T47D (cell line): ENCODE measurements around the gene CYP27A1.

Experiments
- DNase-seq, 2 experiments: peaks; one replicate each; pipeline versions ENCODE4 v3.0.0 to v3.0.0-alpha.2; 2011 to 2012; ENCODE audit warnings: low read depth in 1 of 2, low spot score in 1 of 2
- JUND ChIP-seq: IDR thresholded peaks from 2 replicates; pipeline ENCODE4 v1.6.1; 2012; ENCODE audit warnings: low read depth
- in situ Hi-C: cut with HindIII; loops from 2 replicates; pipeline ENCODE4 v1.10.0; 2016; ENCODE audit warnings: low sequenced_read_pairs, low pct_unique_long_range_greater_than_20kb

CYP27A1 gene

DNA sequence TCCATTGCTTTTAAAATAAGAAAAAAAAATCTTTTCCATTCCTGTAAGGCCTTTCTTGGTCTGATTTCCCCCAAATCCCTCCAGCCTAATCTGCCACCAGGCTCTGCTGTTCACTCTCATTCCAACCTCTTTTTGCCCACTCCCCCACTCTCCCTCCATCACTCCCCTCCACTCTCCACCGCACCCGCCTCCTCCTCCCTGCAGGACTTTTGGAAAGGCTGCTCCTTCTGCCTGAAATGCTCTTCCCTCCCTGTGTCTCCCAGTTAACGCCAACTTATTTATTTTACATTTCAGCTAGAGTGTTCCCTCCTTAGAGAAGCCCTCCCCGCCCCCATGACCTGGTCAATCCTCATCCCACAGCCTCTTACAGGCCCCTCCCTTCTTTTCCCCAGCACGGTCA lies 72.9 kb downstream of the CYP27A1 start:
- in situ Hi-C loops: no loop called here
- no peak for TF ChIP-seq JUND
- DNase-seq: no peak

DNA sequence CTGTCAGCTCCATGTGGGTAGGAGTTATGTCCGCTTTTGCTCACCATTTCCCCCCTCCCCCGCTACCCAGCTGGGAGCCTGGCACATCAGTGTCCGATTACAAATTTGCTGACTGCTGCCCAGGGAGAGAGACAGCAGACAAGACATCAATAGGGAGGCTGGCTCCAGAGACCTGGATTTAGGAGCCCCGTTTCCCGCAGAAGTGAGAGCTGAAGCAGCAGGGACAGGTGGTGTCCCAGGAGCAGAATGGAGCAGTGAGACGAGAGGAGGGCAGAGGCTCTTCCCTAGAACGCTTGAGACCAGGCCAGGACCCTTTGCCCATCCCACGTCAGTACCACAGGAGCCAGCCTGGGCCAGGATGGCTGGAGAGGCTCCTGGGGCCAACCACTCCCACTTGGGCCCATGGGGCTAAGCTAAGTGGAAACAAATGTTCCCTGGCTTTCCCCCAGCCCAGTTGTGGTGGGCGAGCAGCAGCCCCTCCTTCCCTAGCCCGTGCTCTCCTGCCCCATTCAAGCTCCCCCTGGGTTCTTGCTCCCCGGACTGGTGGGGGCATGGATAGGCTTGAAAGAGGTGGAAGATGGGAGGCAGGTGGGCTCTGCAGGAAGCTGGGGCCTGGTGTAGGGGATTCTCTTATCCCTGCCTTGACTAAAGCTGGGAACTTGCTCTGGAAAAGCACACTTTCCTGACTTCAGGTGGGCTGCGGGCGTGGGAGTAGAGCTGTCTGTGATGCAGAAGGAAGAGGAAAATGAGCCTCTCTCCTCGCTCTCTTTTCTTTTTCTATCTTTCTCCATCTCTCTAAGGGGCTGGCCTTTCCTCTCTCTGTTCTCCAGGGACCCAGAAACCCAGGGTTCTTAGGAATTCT lies 73.6 kb downstream of the CYP27A1 start:
- in situ Hi-C loops: no loop called here
- TF ChIP-seq JUND: no peak
- no peak for DNase-seq

GRCh38 chr2:218856167-218856895 lies 74.4 kb downstream of the CYP27A1 start:
- in situ Hi-C loops: no loop called here
- DNase-seq: no peak
- TF ChIP-seq JUND: no peak

GRCh38 chr2:218856896-218857243 lies 74.9 kb downstream of the CYP27A1 start:
- in situ Hi-C loops: no loop called here
- no peak for DNase-seq
- TF ChIP-seq JUND: no peak

DNA sequence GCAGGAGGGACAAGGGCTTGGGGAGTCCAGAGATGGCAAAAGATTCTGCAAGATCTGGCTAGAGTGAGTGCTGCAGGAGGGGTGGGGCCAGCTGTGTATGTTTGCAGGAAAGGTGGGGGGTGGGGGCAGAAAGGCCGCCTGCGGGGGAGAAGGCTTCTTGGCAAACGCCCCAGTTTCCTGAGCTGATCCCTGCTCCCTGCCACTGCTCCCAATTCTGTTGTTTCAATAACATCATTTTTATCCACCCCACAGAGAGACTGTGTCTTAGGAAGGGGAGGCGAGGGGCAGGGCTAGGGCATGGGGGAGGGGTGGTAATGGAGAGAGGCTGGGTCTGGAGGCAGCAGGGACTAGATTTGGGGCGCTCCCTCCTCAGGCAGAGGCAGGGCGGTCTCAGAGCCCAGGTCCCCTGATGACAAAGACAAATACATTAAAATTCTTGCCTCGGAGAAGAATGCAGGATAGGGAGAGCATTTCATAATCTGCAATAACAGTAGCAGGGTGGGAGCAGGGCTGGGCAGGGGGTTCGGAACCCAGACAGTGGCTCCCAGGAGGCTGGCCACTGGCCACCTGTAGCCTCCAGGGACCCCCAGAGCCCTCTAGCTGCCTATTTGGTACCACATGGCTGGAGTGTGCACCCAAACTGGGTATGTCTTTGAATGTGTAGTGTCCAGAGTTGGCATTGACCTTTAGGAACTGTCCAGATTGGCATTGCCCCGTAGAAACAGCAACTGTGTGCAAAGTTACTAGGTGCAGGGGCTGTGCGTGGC lies 75.6 kb downstream of the CYP27A1 start:
- TF ChIP-seq JUND: no peak
- DNase-seq: no peak
- in situ Hi-C loops: no loop called here

GRCh38 chr2:218858138-218858445 lies 76.1 kb downstream of the CYP27A1 start:
- no peak for TF ChIP-seq JUND
- in situ Hi-C loops: no loop called here
- no peak for DNase-seq

DNA sequence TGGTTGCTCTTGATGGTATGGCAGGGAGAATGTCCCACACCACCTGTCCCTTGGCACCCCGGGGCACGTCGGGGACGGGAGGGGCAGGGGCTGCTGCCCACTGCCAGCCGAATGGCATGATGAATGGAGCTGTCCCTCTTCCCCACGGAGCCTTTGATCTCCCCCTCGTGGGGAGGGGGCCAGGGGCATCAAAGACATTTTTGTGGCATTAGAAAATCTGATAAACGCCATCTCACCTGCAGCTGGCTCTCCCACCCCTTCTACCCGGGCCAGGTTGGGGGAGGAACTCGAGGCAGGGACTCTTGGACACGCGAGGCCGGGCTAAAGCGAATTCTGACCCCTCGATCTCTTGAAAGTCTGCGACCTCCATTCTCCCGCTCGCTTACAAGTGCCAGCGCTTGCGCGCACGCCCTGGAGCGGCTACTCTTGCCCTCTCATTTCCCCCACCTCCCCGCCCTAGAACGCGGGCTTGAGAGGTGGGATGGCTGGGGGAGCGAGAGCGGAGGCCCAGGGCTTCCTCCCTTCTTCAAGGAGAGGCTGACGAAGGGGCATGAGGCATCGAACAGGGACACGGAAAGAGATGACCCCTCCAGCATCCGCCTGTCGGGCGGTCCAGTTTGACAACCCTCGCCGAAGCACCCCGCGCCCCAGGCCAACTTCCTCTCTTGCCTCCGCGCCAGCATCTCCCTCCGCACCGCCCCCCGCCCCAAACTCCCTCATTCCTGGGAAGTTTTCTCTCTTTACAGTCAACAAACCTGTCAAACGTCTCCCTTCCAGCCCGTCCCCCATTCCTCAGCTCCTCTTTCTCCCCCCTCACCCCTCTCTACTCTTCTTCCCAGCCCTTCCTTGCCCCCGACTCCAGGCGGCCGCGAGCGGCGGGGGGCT lies 77.0 kb downstream of the CYP27A1 start:
- DNase-seq: no peak
- in situ Hi-C loops: no loop called here
- TF ChIP-seq JUND: no peak

DNA sequence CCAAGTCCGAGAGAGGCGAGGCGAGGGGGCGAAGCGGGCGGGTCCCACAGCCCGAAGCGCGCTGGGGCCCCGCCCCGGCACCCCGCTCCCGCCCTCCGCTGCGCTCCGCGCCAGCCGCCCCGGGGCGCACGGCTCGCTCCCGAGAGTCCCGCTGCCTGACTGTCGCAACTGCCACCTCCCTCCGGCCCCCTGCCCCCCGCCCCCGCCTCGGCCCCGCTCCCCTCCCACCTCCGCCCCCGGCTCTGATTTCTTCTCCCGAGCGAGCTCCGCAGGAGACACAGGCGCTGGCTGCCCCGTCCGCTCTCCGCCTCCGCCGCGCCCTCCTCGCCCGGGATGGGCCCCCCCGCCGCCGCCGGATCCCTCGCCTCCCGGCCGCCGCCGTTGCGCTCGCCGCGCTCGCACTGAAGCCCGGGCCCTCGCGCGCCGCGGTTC lies 77.6 kb downstream of the CYP27A1 start, which contains the start of gene WNT6:
WNT6 (plus strand) TSS at position 250 of the 432 bp plus-strand sequence. CDS start 233 bp downstream, outside the sequence.
- in situ Hi-C loops: no loop called here
- TF ChIP-seq JUND: no peak
- no peak for DNase-seq

DNA sequence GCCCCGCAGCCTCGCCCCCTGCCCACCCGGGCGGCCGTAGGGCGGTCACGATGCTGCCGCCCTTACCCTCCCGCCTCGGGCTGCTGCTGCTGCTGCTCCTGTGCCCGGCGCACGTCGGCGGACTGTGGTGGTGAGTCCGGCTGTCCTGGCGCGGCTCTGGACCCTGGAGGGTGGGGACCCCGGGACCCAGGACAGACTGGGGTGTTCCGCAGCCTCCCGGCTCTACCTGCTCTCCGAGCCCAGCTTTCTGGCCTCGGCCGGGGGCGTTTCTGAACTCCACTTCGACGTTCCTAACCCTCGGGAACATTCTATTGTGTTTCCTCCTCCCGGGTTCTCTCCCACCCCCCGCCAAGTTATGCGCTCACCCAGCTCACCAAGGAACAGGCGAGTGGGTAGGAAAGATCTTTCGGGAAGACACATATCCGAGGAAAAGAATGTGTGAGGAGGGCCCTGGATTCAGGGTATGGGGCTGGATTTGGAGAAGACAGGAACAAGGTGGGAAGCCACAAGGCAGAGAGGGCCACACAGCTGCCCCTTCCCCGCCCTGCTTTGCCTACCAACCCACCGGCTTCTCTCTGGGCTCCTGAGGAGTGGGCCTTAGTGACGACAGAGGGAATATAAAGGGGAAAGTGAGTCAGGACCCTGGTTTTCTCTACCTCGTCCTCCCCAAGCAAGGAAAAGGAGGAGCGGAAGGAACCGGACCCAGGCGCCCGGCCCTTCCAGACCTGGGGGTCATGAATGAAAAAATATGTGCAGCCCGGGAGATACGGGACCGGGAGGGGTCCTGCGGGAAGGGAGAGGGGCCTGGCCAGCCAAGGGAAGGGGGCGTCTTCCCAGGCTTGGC lies 78.3 kb downstream of the CYP27A1 start:
- no peak for TF ChIP-seq JUND
- no peak for DNase-seq
- in situ Hi-C loops: no loop called here

GRCh38 chr2:218860950-218861381 lies 79.0 kb downstream of the CYP27A1 start:
- DNase-seq: no peak
- in situ Hi-C loops: no loop called here
- TF ChIP-seq JUND: no peak

DNA sequence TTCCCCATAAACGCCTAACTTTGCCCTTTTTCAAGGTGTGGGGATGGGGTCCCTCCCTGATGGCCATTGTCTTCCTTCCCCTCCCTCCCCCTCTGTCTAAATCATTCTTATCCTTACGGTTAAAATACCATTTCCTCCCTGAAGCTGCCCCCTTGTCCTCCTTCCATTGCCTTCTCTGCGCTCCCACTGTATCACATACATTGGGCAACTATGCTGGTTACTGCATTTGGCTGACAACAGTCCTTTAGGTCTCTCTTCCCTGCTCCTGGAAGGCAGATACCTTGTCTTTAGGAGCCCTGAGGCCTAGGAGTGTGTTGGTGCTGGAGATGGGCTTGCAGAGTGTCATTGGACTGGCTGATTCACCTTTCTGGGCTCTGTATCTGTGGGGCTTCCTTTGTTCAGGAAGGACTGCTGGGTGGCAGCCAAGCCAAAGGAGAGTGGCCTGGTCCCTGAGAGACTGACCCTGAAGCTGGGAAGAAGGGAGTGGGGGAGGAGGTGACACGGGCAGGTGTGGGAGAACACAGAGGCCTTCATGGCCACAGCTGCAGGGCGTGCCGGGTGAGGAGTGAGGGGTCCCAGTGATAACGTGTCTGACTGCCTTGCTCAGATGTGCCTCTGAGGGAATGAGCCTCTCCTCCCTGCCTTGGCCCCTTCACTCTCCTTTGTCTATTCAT lies 79.8 kb downstream of the CYP27A1 start:
- in situ Hi-C loops: no loop called here
- TF ChIP-seq JUND: no peak
- DNase-seq: no peak
